Ovary (tissue), 3 donors: Measurements from ENCODE around the gene RPLP2.

Source experiments
- CTCF ChIP-seq, 3 donors: fragments of 450-650 bp in 2 of 3; fragments of 200-600 bp in 1 of 3; IDR thresholded peaks; one replicate each; pipeline versions ENCODE4 v1.5.1 to v1.8.0; 2016 to 2022; ENCODE audit warnings: antibody characterized with exemption in 3 of 3, mild to moderate bottlenecking in 1 of 3
- EP300 ChIP-seq: sonication (generic); formaldehyde crosslinking; IDR thresholded peaks from one replicate; pipeline ENCODE4 v1.6.1; 2017; ENCODE audit warnings: antibody characterized with exemption
- POLR2A ChIP-seq: fragments of 450-650 bp; IDR thresholded peaks from one replicate; pipeline ENCODE4 v1.6.1; 2017; ENCODE audit warnings: antibody characterized with exemption, mild to moderate bottlenecking, moderate library complexity
- donor health status: DM: no; HTN: no; CAD: no.

GRCh38 chr11:833849-834311 lies 24.1 kb downstream of the RPLP2 start:
- TF ChIP-seq CTCF (IDR thresholded peaks at IDR 0.05), result no peak
- TF ChIP-seq EP300, result no peak
- no peak for TF ChIP-seq POLR2A
